Naive thymus-derived CD8-positive, alpha-beta T cell (primary cell): ENCODE data around the gene GLI3. TPM values are rescaled to one million over a fixed set of nuclear protein-coding genes. Genes with fewer than 3 reads are reported as not detected.

ENCODE experiments used
- ATAC-seq, 2 donors: fragments of 150-1000 bp; cut with Tn5 transposase in 1 of 2; sonication (Bioruptor Pico), chemical (Tn5 transposase) in 1 of 2; 1 replicate in 1 of 2; 2 replicates in 1 of 2; pipeline ENCODE4 v1.10.0; 2021; ENCODE audit warnings: mild to moderate bottlenecking in 2 of 2, moderate library complexity in 2 of 2
- POLR2A ChIA-PET: fragments of 350-600 bp; sonication (Branson Sonifier 250); formaldehyde crosslinking; loops from one replicate; lab custom pipeline; 2021; ENCODE audit warnings: antibody characterized with exemption; lab: Charles Lee
- DNase-seq, 10 donors: peaks; one replicate each; pipeline versions ENCODE4 v3.0.0 to v3.0.0-alpha.2; 2020 to 2022
- H3K27ac Mint-ChIP-seq, 10 donors: one replicate each; pipeline ENCODE4 v1.8.0; 2020 to 2022; ENCODE audit warnings: mild to moderate bottlenecking in 10 of 10, mixed read lengths in 10 of 10, moderate library complexity in 4 of 10, inconsistent platforms in 1 of 10
- H3K27me3 Mint-ChIP-seq, 5 donors: one replicate each; pipeline ENCODE4 v1.8.0; 2021 to 2022; ENCODE audit warnings: mixed read lengths in 5 of 5
- H3K36me3 Mint-ChIP-seq, 3 donors: one replicate each; pipeline ENCODE4 v1.8.0; 2020 to 2022; ENCODE audit warnings: mixed read lengths in 3 of 3, mild to moderate bottlenecking in 2 of 3, inconsistent platforms in 1 of 3
- H3K4me1 Mint-ChIP-seq, 4 donors: one replicate each; pipeline ENCODE4 v1.8.0; 2021 to 2022; ENCODE audit warnings: mixed read lengths in 4 of 4
- H3K4me3 Mint-ChIP-seq, 10 donors: one replicate each; pipeline ENCODE4 v1.8.0; 2020 to 2022; ENCODE audit warnings: mild to moderate bottlenecking in 10 of 10, mixed read lengths in 10 of 10, moderate library complexity in 6 of 10, inconsistent platforms in 1 of 10
- H3K9me3 Mint-ChIP-seq, 9 donors: one replicate each; pipeline ENCODE4 v1.8.0; 2020 to 2022; ENCODE audit warnings: mixed read lengths in 9 of 9, mild to moderate bottlenecking in 3 of 9, inconsistent platforms in 1 of 9, moderate library complexity in 1 of 9
- polyA plus RNA-seq, 3 donors: library from polyadenylated mRNA; unstranded; fragments of 300-500 nt; fragmentation: Illumina TruSeq; gene quantifications; one replicate each; pipeline ENCODE4 v1.2.3, GENCODE V29; 2021
- total RNA-seq, 8 experiments: library from RNA in 2 of 8; stranded (reverse) in 2 of 8; gene quantifications; one replicate each; pipeline ENCODE4 v1.2.3 and lab custom pipeline; 2021 to 2026

GLI3 gene
- total and polyA plus RNA-seq, 5 experiments from 2014 or later = not detected

- Mint-ChIP-seq H3K4me1 (no peaks in the 10 kb centered on the region), H3K9me3 (peaks cover 0 to 6% (median 0%) of the 10 kb centered on the region in 9 donors), H3K27me3 (peaks cover 0 to 23% (median 9%) of the 10 kb centered on the region in 5 donors), H3K36me3 (no peaks in the 10 kb centered on the region), H3K4me3 (no peak overlapping the region), H3K27ac (no peak overlapping the region)
- POLR2A ChIA-PET = no interaction called here
- DNase-seq (no peak), ATAC-seq (no peak)
Measured at GRCh38 chr7:42181566-42181965, 55.4 kb downstream of the GLI3 start.

- DNase-seq (no peak), ATAC-seq (no peak)
- Mint-ChIP-seq H3K27ac (no peak overlapping the region), H3K36me3 (no peaks in the 10 kb centered on the region), H3K4me1 (no peaks in the 10 kb centered on the region), H3K27me3 (peaks cover 0 to 23% (median 7%) of the 10 kb centered on the region in 5 donors), H3K9me3 (peaks cover 0 to 6% (median 0%) of the 10 kb centered on the region in 9 donors), H3K4me3 (no peak overlapping the region)
- POLR2A ChIA-PET = no interaction called here
Measured at GRCh38 chr7:42180806-42181205, 56.2 kb downstream of the GLI3 start.

DNA sequence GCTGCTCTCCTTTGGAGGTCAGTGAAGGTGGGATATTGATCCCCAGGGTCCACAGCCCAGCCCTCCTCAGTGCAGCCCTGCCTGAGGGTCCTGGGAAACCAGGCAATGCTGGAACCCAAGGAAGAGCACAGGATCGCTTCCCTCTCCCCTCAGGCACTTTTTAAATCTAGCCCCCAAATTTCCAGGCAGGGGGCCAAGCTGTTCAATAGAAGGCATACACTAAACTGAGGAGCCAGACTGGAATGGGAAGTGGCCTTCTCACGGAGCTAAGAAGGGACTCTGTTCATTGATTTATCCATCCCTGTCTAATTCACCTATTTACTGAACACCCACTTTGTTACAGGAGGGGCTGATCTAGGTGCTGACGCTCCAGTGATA lies 60.3 kb downstream of the GLI3 start:
- no peak overlapping the region for H3K4me3 Mint-ChIP-seq
- DNase-seq = no peak
- H3K36me3 Mint-ChIP-seq = no peaks in the 10 kb centered on the region
- peaks cover 0 to 18% (median 7%) of the 10 kb centered on the region in 5 donors for H3K27me3 Mint-ChIP-seq
- no peak for ATAC-seq
- H3K27ac Mint-ChIP-seq = no peak overlapping the region
- no peaks in the 10 kb centered on the region for H3K4me1 Mint-ChIP-seq
- POLR2A ChIA-PET = no interaction called here
- H3K9me3 Mint-ChIP-seq = peaks cover 0 to 5% (median 0%) of the 10 kb centered on the region in 9 donors

DNA sequence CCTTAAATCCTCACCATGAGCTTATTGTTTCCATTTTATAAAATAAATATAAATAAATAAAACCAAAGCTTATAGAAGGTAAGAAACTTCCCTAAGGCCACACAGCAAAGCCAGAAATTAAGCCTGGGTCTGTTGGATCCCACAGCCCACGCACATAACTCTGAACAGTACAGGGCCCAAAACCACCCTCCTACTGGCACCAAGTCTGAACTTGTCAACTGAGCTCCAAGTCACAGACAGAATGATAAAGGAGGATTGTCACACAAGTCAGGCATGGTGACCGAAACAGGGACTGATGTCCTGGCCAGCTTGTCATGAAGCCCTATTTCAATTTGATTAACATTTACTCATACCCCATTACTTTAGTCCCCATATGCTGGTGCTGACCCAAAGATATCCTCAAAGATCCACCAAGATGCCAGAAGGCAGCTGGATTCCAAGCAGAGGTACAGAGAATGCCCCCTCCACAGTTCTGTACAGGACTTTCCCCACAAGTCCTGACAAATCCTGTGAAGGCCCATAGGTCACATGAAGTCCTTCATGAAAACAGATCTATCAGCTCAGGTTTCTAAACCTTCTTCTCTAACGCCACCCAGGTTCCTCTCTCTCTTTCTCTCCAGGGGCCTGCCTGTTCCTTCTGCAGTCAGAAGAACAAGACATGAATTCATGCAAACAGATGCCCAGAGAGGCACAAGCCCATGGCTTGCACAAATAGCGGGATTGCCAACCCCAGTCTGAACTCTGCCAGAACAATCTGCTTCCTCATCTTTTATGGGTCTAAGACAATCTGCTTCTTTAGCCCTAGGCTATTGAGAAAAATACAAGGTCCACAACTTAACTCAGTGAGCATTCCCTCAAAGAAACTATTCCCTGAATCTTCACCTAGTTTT lies 60.9 kb downstream of the GLI3 start:
- H3K9me3 Mint-ChIP-seq = peaks cover 0 to 5% (median 0%) of the 10 kb centered on the region in 9 donors
- ATAC-seq (no peak), DNase-seq (no peak)
- no peak overlapping the region for H3K27ac Mint-ChIP-seq
- POLR2A ChIA-PET = no interaction called here
- H3K36me3 Mint-ChIP-seq = no peaks in the 10 kb centered on the region
- peaks cover 0 to 18% (median 7%) of the 10 kb centered on the region in 5 donors for H3K27me3 Mint-ChIP-seq
- no peaks in the 10 kb centered on the region for H3K4me1 Mint-ChIP-seq
- no peak overlapping the region for H3K4me3 Mint-ChIP-seq

DNA sequence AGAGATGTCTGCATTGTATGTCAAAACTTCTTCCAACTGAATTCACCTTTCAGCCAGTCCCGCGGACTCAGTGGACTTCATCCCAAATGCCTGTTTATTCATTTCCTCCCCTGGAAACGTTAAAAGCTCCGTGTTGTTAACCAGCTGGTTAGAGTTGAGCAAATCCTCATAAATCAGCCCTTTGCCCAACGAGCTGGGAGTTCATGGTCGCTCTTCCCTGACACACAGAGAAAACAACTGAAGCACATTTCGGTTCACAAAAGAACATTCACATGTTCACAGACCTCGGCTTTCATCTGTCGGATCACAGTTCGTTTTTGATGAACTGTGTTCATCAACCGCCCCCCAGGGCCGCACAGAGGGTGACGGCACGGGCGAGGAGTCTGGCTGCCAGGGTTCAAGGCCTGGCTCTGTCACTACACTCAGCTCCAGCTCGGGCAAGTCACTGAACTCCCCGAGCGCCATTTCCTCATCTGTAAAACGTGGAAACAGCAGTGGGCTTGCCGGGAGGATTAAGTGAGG lies 62.6 kb downstream of the GLI3 start:
- POLR2A ChIA-PET = no interaction called here
- Mint-ChIP-seq H3K9me3 (peaks cover 0 to 4% (median 0%) of the 10 kb centered on the region in 9 donors), H3K4me3 (no peak overlapping the region), H3K4me1 (no peaks in the 10 kb centered on the region), H3K27ac (no peak overlapping the region), H3K36me3 (no peaks in the 10 kb centered on the region), H3K27me3 (peaks cover 0 to 18% (median 7%) of the 10 kb centered on the region in 5 donors)
- no peak for ATAC-seq
- DNase-seq = no peak

GRCh38 chr7:42170724-42171123 lies 66.3 kb downstream of the GLI3 start:
- Mint-ChIP-seq H3K4me1 (no peaks in the 10 kb centered on the region), H3K9me3 (no peaks in the 10 kb centered on the region), H3K27ac (no peak overlapping the region), H3K4me3 (no peak overlapping the region), H3K36me3 (no peaks in the 10 kb centered on the region), H3K27me3 (peaks cover 0 to 8% (median 0%) of the 10 kb centered on the region in 5 donors)
- POLR2A ChIA-PET = no interaction called here
- DNase-seq (no peak), ATAC-seq (no peak)

GRCh38 chr7:42168512-42168911 lies 68.5 kb downstream of the GLI3 start:
- Mint-ChIP-seq H3K9me3 (no peaks in the 10 kb centered on the region), H3K27ac (no peak overlapping the region), H3K4me1 (no peaks in the 10 kb centered on the region), H3K36me3 (no peaks in the 10 kb centered on the region), H3K4me3 (no peak overlapping the region), H3K27me3 (peaks cover 0 to 1% (median 0%) of the 10 kb centered on the region in 5 donors)
- DNase-seq (no peak), ATAC-seq (no peak)
- POLR2A ChIA-PET = no interaction called here

- H3K4me3 Mint-ChIP-seq = no peak overlapping the region
- DNase-seq = no peak
- no peaks in the 10 kb centered on the region for H3K9me3 Mint-ChIP-seq
- H3K27me3 Mint-ChIP-seq = no peaks in the 10 kb centered on the region
- no peaks in the 10 kb centered on the region for H3K36me3 Mint-ChIP-seq
- H3K27ac Mint-ChIP-seq = no peak overlapping the region
- no peak for ATAC-seq
- H3K4me1 Mint-ChIP-seq = no peaks in the 10 kb centered on the region
- POLR2A ChIA-PET = no interaction called here
Measured at GRCh38 chr7:42167631-42168236, 69.3 kb downstream of the GLI3 start.

DNA sequence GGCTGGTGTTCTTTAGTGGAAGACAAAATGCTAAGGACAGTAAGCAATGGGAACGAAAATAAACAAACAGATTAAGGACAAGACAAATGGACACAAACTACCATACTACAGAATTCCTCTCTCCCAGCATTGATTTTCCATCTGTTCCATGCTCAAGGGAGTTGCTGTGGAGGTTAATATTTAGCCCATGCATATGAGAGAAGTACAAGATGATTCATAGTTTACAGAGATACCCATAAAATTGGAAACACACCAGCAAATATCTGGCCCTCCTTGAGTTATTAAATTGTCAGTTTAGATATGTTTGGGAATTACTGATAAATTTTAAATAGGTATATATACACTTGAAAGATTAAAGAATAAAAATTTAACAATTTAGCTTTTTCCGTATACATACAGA lies 69.8 kb downstream of the GLI3 start:
- Mint-ChIP-seq H3K27me3 (no peaks in the 10 kb centered on the region), H3K27ac (no peak overlapping the region), H3K4me1 (no peaks in the 10 kb centered on the region), H3K36me3 (no peaks in the 10 kb centered on the region), H3K4me3 (no peak overlapping the region), H3K9me3 (no peaks in the 10 kb centered on the region)
- ATAC-seq (no peak), DNase-seq (no peak)
- POLR2A ChIA-PET = no interaction called here

DNA sequence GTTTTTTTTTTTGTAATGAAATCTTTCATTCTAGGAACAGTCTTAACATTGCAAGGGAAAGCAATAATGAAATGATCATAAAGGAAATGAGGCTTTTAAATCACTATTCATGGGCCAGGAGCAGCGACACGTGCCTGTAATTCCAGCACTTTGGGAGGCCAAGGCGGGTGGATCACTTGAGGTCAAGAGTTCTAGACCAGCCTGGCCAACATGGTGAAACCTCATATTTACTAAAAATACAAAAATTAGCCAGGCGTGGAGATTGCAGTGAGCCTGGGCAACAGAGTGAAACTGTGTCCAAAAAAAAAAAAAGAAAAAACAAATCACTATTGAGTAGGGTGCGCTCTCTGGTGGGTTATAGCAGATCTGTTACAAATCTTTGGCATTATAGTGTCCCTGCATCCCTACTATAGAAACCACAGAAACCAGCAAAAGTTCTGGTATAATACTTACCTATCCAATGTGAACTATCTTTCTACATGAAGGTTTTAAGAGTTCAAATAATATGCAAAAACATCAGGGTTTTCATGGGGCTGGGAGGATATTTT lies 72.1 kb downstream of the GLI3 start:
- no peak overlapping the region for H3K4me3 Mint-ChIP-seq
- H3K27ac Mint-ChIP-seq = no peak overlapping the region
- no peak for ATAC-seq
- H3K27me3 Mint-ChIP-seq = no peaks in the 10 kb centered on the region
- no peaks in the 10 kb centered on the region for H3K4me1 Mint-ChIP-seq
- POLR2A ChIA-PET = no interaction called here
- no peaks in the 10 kb centered on the region for H3K9me3 Mint-ChIP-seq
- H3K36me3 Mint-ChIP-seq = no peaks in the 10 kb centered on the region
- DNase-seq = no peak

DNA sequence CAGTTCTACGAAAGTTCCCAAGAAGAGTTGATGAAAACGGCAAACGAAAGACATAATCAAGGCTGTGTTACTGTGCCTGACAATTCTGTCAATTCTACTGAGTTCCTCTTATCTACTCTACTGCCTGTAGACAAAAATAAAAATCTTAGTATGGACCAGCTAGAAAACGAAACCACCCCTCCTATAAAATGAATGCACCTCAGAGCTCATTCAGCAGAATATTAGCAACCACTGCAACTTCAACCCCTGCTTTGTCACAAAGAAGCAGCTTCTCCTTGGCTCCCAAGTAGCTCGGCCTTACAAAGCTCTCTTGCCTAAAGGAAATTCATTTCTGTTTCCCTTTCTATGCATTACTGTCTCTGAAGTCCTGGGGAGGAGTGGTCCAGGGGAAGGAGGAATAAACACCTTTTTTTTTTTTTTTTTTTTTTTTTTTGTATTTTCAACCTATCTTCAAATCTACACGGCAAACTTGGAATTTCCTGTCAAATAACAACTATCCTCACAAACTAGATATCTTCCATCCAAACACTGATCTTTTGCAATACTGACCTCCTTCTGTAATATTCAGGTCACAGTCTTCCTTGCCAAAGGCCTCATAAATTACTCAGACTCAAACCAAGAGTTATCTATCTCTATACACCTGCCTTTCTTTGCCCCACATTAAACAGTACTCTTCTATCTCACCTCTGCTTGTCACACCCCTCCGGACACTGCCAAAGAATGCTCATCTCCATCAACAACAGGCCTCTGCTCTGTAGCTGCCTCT lies 74.3 kb downstream of the GLI3 start:
- Mint-ChIP-seq H3K36me3 (no peaks in the 10 kb centered on the region), H3K27ac (no peak overlapping the region), H3K4me3 (no peak overlapping the region), H3K27me3 (no peaks in the 10 kb centered on the region), H3K9me3 (no peaks in the 10 kb centered on the region), H3K4me1 (no peaks in the 10 kb centered on the region)
- POLR2A ChIA-PET = no interaction called here
- DNase-seq = no peak
- ATAC-seq = no peak

- Mint-ChIP-seq H3K36me3 (no peaks in the 10 kb centered on the region), H3K4me1 (no peaks in the 10 kb centered on the region)
Measured at GRCh38 chr7:42161719-42162118, 75.3 kb downstream of the GLI3 start.

More at GRCh38 chr7:42161719-42162118, 75.3 kb downstream of the GLI3 start:
- no peak overlapping the region for H3K27ac Mint-ChIP-seq
- no peaks in the 10 kb centered on the region for H3K27me3 Mint-ChIP-seq
- no peak overlapping the region for H3K4me3 Mint-ChIP-seq
- no peaks in the 10 kb centered on the region for H3K9me3 Mint-ChIP-seq
- ATAC-seq = no peak
- POLR2A ChIA-PET = no interaction called here
- DNase-seq = no peak
